SK-N-SH treated with all-trans-retinoic acid at 6 μM for 48 hours (cell line): ENCODE data around the gene ADM.

ENCODE experiments used
- ATAC-seq: fragments of 200-7000 bp; cut with Tn5 transposase; 3 replicates; pipeline ENCODE4 v1.9.1; 2020; ENCODE audit warnings: mild to moderate bottlenecking, moderate library complexity
- ARNTL ChIP-seq: fragments of 450-650 bp; formaldehyde crosslinking; IDR thresholded peaks from 2 replicates; pipeline ENCODE4 v1.5.0; 2020; ENCODE audit warnings: low read depth, mild to moderate bottlenecking, moderate library complexity, borderline replicate concordance
- CSDC2 ChIP-seq: fragments of 250-450 bp; sonication (Bioruptor Pico); IDR thresholded peaks from 2 replicates; pipeline ENCODE4 v1.5.0; 2020; ENCODE audit warnings: mild to moderate bottlenecking, moderate library complexity
- ESRRG ChIP-seq: fragments of 250-450 bp; sonication (Bioruptor Pico); IDR thresholded peaks from 2 replicates; pipeline ENCODE4 v1.6.1; 2021; ENCODE audit warnings: mild to moderate bottlenecking
- GLIS3 ChIP-seq: fragments of 250-450 bp; sonication (Bioruptor Pico); IDR thresholded peaks from 2 replicates; pipeline ENCODE4 v1.5.0; 2020; ENCODE audit warnings: mild to moderate bottlenecking, moderate library complexity
- ISL1 ChIP-seq: fragments of 250-450 bp; sonication (Bioruptor Pico); IDR thresholded peaks from 2 replicates; pipeline ENCODE4 v2.1.2; 2022; ENCODE audit warnings: mild to moderate bottlenecking, moderate library complexity
- OSR1 ChIP-seq: fragments of 250-450 bp; sonication (Bioruptor Pico); IDR thresholded peaks from 2 replicates; pipeline ENCODE4 v1.8.0; 2022; ENCODE audit warnings: moderate library complexity, mild to moderate bottlenecking, inconsistent platforms
- PATZ1 ChIP-seq: fragments of 250-450 bp; sonication (Bioruptor Pico); IDR thresholded peaks from 2 replicates; pipeline ENCODE4 v1.8.0; 2020; ENCODE audit warnings: mild to moderate bottlenecking, moderate library complexity, borderline replicate concordance
- POU6F1 ChIP-seq: fragments of 250-450 bp; sonication (Bioruptor Pico); IDR thresholded peaks from 2 replicates; pipeline ENCODE4 v1.8.0; 2021; ENCODE audit warnings: low read depth, mild to moderate bottlenecking, moderate library complexity, borderline replicate concordance
- PPARA ChIP-seq: fragments of 250-450 bp; sonication (Bioruptor Pico); IDR thresholded peaks from 2 replicates; pipeline ENCODE4 v1.5.0; 2020; ENCODE audit warnings: mild to moderate bottlenecking, borderline replicate concordance
- RARB ChIP-seq: fragments of 250-450 bp; sonication (Bioruptor Pico); IDR thresholded peaks from 2 replicates; pipeline ENCODE4 v1.8.0; 2021; ENCODE audit warnings: mild to moderate bottlenecking, moderate library complexity
- SNAI2 ChIP-seq: fragments of 250-450 bp; sonication (Bioruptor Pico); IDR thresholded peaks from 2 replicates; pipeline ENCODE4 v1.5.0; 2020; ENCODE audit warnings: mild to moderate bottlenecking, moderate library complexity
- TOX ChIP-seq: fragments of 250-450 bp; sonication (Bioruptor Pico); IDR thresholded peaks from 2 replicates; pipeline ENCODE4 v1.8.0; 2021; ENCODE audit warnings: mild to moderate bottlenecking, moderate library complexity, borderline replicate concordance
- TSHZ2 ChIP-seq: fragments of 250-450 bp; sonication (Bioruptor Pico); IDR thresholded peaks from 2 replicates; pipeline ENCODE4 v1.5.0; 2020; ENCODE audit warnings: mild to moderate bottlenecking, moderate library complexity
- ZC3H10 ChIP-seq: fragments of 250-450 bp; sonication (Bioruptor Pico); IDR thresholded peaks from 2 replicates; pipeline ENCODE4 v1.5.1; 2021; ENCODE audit warnings: mild to moderate bottlenecking, moderate library complexity
- ZNF565 ChIP-seq: fragments of 450-650 bp; formaldehyde crosslinking; conservative IDR thresholded peaks from 2 replicates; pipeline ENCODE4 v1.5.0; 2020; ENCODE audit warnings: low read depth, mild to moderate bottlenecking, moderate library complexity
- ZNF70 ChIP-seq: fragments of 450-650 bp; formaldehyde crosslinking; IDR thresholded peaks from 2 replicates; pipeline ENCODE4 v1.5.0; 2020; ENCODE audit warnings: mild to moderate bottlenecking, moderate library complexity
- ZNF8 ChIP-seq: fragments of 450-650 bp; formaldehyde crosslinking; IDR thresholded peaks from 2 replicates; pipeline ENCODE4 v1.5.0; 2020; ENCODE audit warnings: mild to moderate bottlenecking, moderate library complexity

ADM gene

GRCh38 chr11:10288881-10289764 lies 15.8 kb upstream of the ADM start:
- TF ChIP-seq ZNF70 (CRISPR knock-in tag) = no peak
- no peak for TF ChIP-seq OSR1
- TF ChIP-seq, all 23 proteins: peak for 0
- no peak for ATAC-seq

GRCh38 chr11:10289765-10290380 lies 15.0 kb upstream of the ADM start:
- no peak for ATAC-seq
- no peak for TF ChIP-seq RARB (CRISPR knock-in tag)

GRCh38 chr11:10291801-10292638 lies 12.9 kb upstream of the ADM start:
- ATAC-seq = no peak
- TF ChIP-seq ZNF8 (no peak), ARNTL (CRISPR knock-in tag) (no peak), TOX (CRISPR knock-in tag) (no peak), CSDC2 (no peak), RARB (CRISPR knock-in tag) (no peak), ZNF565 (no peak), SNAI2 (no peak), ISL1 (CRISPR knock-in tag) (no peak), ZC3H10 (CRISPR knock-in tag) (no peak)

GRCh38 chr11:10293423-10294289 lies 11.2 kb upstream of the ADM start, which contains the start of gene SBF2:
TSS of gene SBF2 (minus strand) at chr11:10294219. CDS start at chr11:10294069, 150 bp downstream.
- TF ChIP-seq TSHZ2 (CRISPR knock-in tag) (no peak), ESRRG (CRISPR knock-in tag) (no peak), PPARA (CRISPR knock-in tag) (no peak), POU6F1 (CRISPR knock-in tag) (no peak), PATZ1 (CRISPR knock-in tag) (0 out of 2 replicates have a peak, but pooled peaks have one; percentile 15), GLIS3 (CRISPR knock-in tag) (no peak), ZNF70 (CRISPR knock-in tag) (no peak)
- peak; percentile 94 for ATAC-seq
